ENCODE results near the gene SLC17A6. TPM values are rescaled to one million over a fixed set of nuclear protein-coding genes. Genes with fewer than 3 reads are reported as not detected.

The SLC17A6 gene
- not detected in 5 replicates for total RNA-seq (2022; extraction: Qiagen RNA extraction)

GRCh38 chr11:22337596-22338485 lies at the start of gene SLC17A6:
TSS of gene SLC17A6 (plus strand) at chr11:22338381. CDS start at chr11:22338534, 153 bp downstream.

Other genes with a start within 250 kb of the SLC17A6 start
- 1.3 to 2.1 TPM (median 1.7 TPM) in 5 replicates for gene ANO5, start 145.3 kb upstream of the SLC17A6 start, total RNA-seq (2022; extraction: Qiagen RNA extraction)

All from A549 treated with dexamethasone at 1 μM for 4 hours (cell line).